GM12878 (cell line): ENCODE measurements around the gene CDHR2. TPM values are rescaled to one million over a fixed set of nuclear protein-coding genes. Genes with fewer than 3 reads are reported as not detected.
A peak's percentile ranks its signal among the peaks of the same experiment; 100 is the strongest.

Experiments
- BCL11A ChIP-seq: IDR thresholded peaks from 2 replicates; pipeline ENCODE4 v1.6.1; 2011; ENCODE audit warnings: low read depth, low read length
- BHLHE40 ChIP-seq, 2 experiments: fragments of 450-650 bp in 1 of 2; IDR thresholded peaks; 2 replicates each; pipeline ENCODE4 v1.6.1; 2011 to 2017; ENCODE audit warnings: low read depth in 2 of 2, borderline replicate concordance in 1 of 2, improper control_type of control experiment in 1 of 2, low read length in 1 of 2, mild to moderate bottlenecking in 1 of 2
- CUX1 ChIP-seq: IDR thresholded peaks from 2 replicates; pipeline ENCODE4 v1.6.1; 2012; ENCODE audit warnings: improper control_type of control experiment, low read depth, low read length; ENCODE audit not compliant: insufficient replicate concordance
- E2F8 ChIP-seq: fragments of 450-650 bp; IDR thresholded peaks from 2 replicates; pipeline ENCODE4 v1.6.1; 2018; ENCODE audit warnings: mild to moderate bottlenecking, low read depth, moderate library complexity; ENCODE audit not compliant: partially characterized antibody
- EGR1 ChIP-seq, 2 experiments: IDR thresholded peaks; 1 replicate in 1 of 2; 2 replicates in 1 of 2; pipeline ENCODE4 v1.6.1; 2011 to 2012; ENCODE audit warnings: low read depth in 2 of 2, low read length in 2 of 2, borderline replicate concordance in 1 of 2, mild to moderate bottlenecking in 1 of 2, moderate library complexity in 1 of 2
- ELK1 ChIP-seq: IDR thresholded peaks from 2 replicates; pipeline ENCODE4 v1.6.1; 2012; ENCODE audit warnings: low read depth, low read length, improper control_type of control experiment
- EP300 ChIP-seq, 2 experiments: fragments of 150-350 bp in 1 of 2; IDR thresholded peaks; 2 replicates each; pipeline ENCODE4 v1.6.1; 2011 to 2012; ENCODE audit warnings: low read depth in 2 of 2, low read length in 2 of 2, borderline replicate concordance in 1 of 2, improper control_type of control experiment in 1 of 2, inconsistent platforms in 1 of 2; ENCODE audit not compliant: control insufficient read depth in 1 of 2
- HDAC6 ChIP-seq: fragments of 200-600 bp; sonication (generic); IDR thresholded peaks from one replicate; pipeline ENCODE4 v1.8.0; 2017; ENCODE audit warnings: antibody characterized with exemption; ENCODE audit not compliant: unreplicated experiment
- NR2C1 ChIP-seq: fragments of 450-650 bp; IDR thresholded peaks from 2 replicates; pipeline ENCODE4 v1.6.1; 2017; ENCODE audit warnings: antibody characterized with exemption, mild to moderate bottlenecking, moderate library complexity
- NR2F1 ChIP-seq: fragments of 450-650 bp; conservative IDR thresholded peaks from 2 replicates; pipeline ENCODE4 v1.6.1; 2017; ENCODE audit warnings: mild to moderate bottlenecking
- RCOR1 ChIP-seq: conservative IDR thresholded peaks from 2 replicates; pipeline ENCODE4 v1.6.1; 2012; ENCODE audit warnings: low read depth, low read length, improper control_type of control experiment
- polyA plus RNA-seq, 11 experiments: library from polyadenylated mRNA; depleted of rRNA in 4 of 11; unstranded in 6 of 11; stranded (reverse) in 5 of 11; fragments of >200 nt; fragmentation: Nextera tagmentation in 4 of 11; fragmentation: Illumina TruSeq in 1 of 11; extraction: Ambion mirVana in 4 of 11; extraction: Trizol in 1 of 11; gene quantifications; 1 replicate in 1 of 11; 2 replicates in 10 of 11; pipeline versions ENCODE4 v1.2.1 to v1.2.3, GENCODE V29; 2011 to 2016; ENCODE audit warnings: inconsistent platforms in 2 of 11, missing spikeins in 2 of 11, low read depth in 1 of 11
- total RNA-seq, 4 experiments: library from RNA; depleted of rRNA in 3 of 4; stranded (reverse); fragments of >200 nt in 3 of 4; fragmentation: Illumina TruSeq in 1 of 4; extraction: Trizol in 1 of 4; gene quantifications; 2 replicates each; pipeline versions ENCODE4 v1.2.1 to v1.2.3, GENCODE V29; 2013 to 2021

CDHR2 gene
- total and polyA plus RNA-seq, 10 of the 15 experiments (the other 5 are each of a cell fraction or from before 2014, with no cell fraction given) = 0.03 to 0.46 (median 0.06) TPM; not detected in 5

GRCh38 chr5:176596689-176597416 lies 47.7 kb downstream of the CDHR2 start (continued):
- no peak for TF ChIP-seq E2F8
- no peak for TF ChIP-seq EGR1 (IDR thresholded peaks at IDR 0.05; ENCODE audit: borderline replicate concordance in 1 of 2, low read depth in 2 of 2, low read length in 2 of 2)
- no peak for TF ChIP-seq EP300 (IDR thresholded peaks at IDR 0.05; ENCODE audit: borderline replicate concordance in 1 of 2, control insufficient read depth in 1 of 2, low read depth in 2 of 2, low read length in 2 of 2)
- no peak for TF ChIP-seq NR2C1
- TF ChIP-seq CUX1 = no peak
- peak; percentile 68 for TF ChIP-seq HDAC6
- no peak for TF ChIP-seq BCL11A
- 0 out of 4 replicates have a peak, but pooled peaks of 1 of the 2 experiments have one; percentile 9 for TF ChIP-seq BHLHE40 (IDR thresholded peaks at IDR 0.05; ENCODE audit: borderline replicate concordance in 1 of 2, low read depth in 2 of 2, low read length in 1 of 2)
- TF ChIP-seq ELK1 = no peak
- no peak for TF ChIP-seq RCOR1
- no peak for TF ChIP-seq NR2F1
